Measurements from ENCODE around the gene AFDN.

DNA sequence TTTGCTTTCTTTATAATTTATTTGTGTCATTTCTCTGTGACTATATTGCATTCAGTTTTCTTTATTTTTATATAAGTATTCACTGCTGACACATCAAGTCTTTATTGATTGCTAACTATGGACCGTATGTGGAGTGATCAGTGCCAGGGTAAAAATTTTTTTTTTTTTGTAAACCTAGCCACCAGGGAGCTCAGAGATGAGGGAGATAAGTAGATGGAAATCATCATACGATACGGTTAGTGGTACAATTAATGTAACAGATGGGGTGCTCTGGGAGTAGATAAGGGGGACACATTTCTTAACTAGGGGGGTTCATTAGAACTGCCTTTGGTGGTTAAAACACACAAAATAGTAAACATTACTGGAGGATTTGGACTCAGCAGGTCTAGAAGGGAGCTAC lies 68.3 kb downstream of the AFDN start:
- TF ChIP-seq, protein P1, sequence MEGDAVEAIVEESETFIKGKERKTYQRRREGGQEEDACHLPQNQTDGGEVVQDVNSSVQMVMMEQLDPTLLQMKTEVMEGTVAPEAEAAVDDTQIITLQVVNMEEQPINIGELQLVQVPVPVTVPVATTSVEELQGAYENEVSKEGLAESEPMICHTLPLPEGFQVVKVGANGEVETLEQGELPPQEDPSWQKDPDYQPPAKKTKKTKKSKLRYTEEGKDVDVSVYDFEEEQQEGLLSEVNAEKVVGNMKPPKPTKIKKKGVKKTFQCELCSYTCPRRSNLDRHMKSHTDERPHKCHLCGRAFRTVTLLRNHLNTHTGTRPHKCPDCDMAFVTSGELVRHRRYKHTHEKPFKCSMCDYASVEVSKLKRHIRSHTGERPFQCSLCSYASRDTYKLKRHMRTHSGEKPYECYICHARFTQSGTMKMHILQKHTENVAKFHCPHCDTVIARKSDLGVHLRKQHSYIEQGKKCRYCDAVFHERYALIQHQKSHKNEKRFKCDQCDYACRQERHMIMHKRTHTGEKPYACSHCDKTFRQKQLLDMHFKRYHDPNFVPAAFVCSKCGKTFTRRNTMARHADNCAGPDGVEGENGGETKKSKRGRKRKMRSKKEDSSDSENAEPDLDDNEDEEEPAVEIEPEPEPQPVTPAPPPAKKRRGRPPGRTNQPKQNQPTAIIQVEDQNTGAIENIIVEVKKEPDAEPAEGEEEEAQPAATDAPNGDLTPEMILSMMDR (IDR thresholded peaks at IDR 0.05), result no peak
- TF ChIP-seq EP300 (IDR thresholded peaks at IDR 0.05), result no peak
